Activated B cell treated with CpG ODN at 0.5 μM for 24 hours (primary cell): Measurements from ENCODE around the gene AK2. TPM values are rescaled to one million over a fixed set of nuclear protein-coding genes. Genes with fewer than 3 reads are reported as not detected.

ENCODE experiments used
- ATAC-seq: fragments of 200-7000 bp; cut with Tn5 transposase; one replicate; pipeline ENCODE4 v1.10.0; 2021; ENCODE audit warnings: low read depth, mild to moderate bottlenecking, moderate library complexity
- CTCF ChIA-PET: fragments of 350-600 bp; sonication (Branson Sonifier 250); formaldehyde crosslinking; loops from one replicate; lab custom pipeline; 2021; ENCODE audit warnings: antibody characterized with exemption; lab: Charles Lee
- POLR2A ChIA-PET: fragments of 350-600 bp; sonication (Branson Sonifier 250); formaldehyde crosslinking; loops from one replicate; lab custom pipeline; 2021; ENCODE audit warnings: antibody characterized with exemption; lab: Charles Lee
- DNase-seq: peaks from one replicate; pipeline ENCODE4 v3.0.0; 2022
- H3K27ac Mint-ChIP-seq: one replicate; pipeline ENCODE4 v1.8.0; 2020; ENCODE audit warnings: mixed read lengths
- H3K27me3 Mint-ChIP-seq: one replicate; pipeline ENCODE4 v1.8.0; 2021; ENCODE audit warnings: mixed read lengths
- H3K36me3 Mint-ChIP-seq: one replicate; pipeline ENCODE4 v1.8.0; 2021; ENCODE audit warnings: low read depth, mixed read lengths
- H3K4me1 Mint-ChIP-seq: one replicate; pipeline ENCODE4 v1.8.0; 2021; ENCODE audit warnings: mixed read lengths
- H3K4me3 Mint-ChIP-seq: one replicate; pipeline ENCODE4 v1.8.0; 2020; ENCODE audit warnings: mild to moderate bottlenecking, mixed read lengths
- H3K9me3 Mint-ChIP-seq: one replicate; pipeline ENCODE4 v1.8.0; 2020; ENCODE audit warnings: mixed read lengths
- CTCF ChIP-seq: fragments of 200-600 bp; IDR thresholded peaks from one replicate; pipeline ENCODE4 v1.8.0; 2022; ENCODE audit warnings: antibody characterized with exemption, mild to moderate bottlenecking
- intact Hi-C: fragments of 100-400 bp; cut with micrococcal nuclease; formaldehyde crosslinking; loops from one replicate; pipeline ENCODE4 v1.15.1; 2024
- total RNA-seq: library from RNA; stranded (reverse); gene quantifications from 2 replicates; pipeline ENCODE4 v1.2.3, GENCODE V29; 2022

The AK2 gene
- 156 and 162 TPM in 2 replicates for total RNA-seq

GRCh38 chr1:33036526-33037503 is at the start of gene AK2:
Gene AK2, minus strand, starts transcription at chr1:33036883. Its CDS starts 55 bp downstream, at chr1:33036828.
- ChIA-PET CTCF (no interaction called here), POLR2A (no interaction called here)
- Mint-ChIP-seq H3K27ac (peak within 1 kb of the TSS; percentile 84), H3K4me1 (peaks cover 46% of the 10 kb centered on the region), H3K9me3 (no peaks in the 10 kb centered on the region), H3K4me3 (peak within 1 kb of the TSS; percentile 97), H3K27me3 (no peaks in the 10 kb centered on the region), H3K36me3 (peaks cover 27% of the 10 kb centered on the region)
- ATAC-seq (peak; percentile 99), DNase-seq (peak; percentile 84)
- TF ChIP-seq CTCF: no peak
- intact Hi-C loops: loop anchor here (10.0 kb wide), 1 partner anchor 48 kb away; the partner anchor contains the start of gene AZIN2

GRCh38 chr1:33086384-33086850 is 49.7 kb upstream of the AK2 start:
- ChIA-PET POLR2A (interaction anchor here (0.6 kb wide), 1 partner anchor 393 kb away, joined by 3 read pairs; no protein-coding TSS in a partner anchor), CTCF (interaction anchor here (0.8 to 3.3 kb wide), 14 partner anchors 9 to 374 kb away, joined by 3 to 37 read pairs (median 4); no protein-coding TSS in a partner anchor)
- no peak for TF ChIP-seq CTCF
- no peak overlapping the region for H3K4me3 Mint-ChIP-seq
- no peaks in the 10 kb centered on the region for H3K36me3 Mint-ChIP-seq
- intact Hi-C loops: loop anchor here (1.0 to 10.0 kb wide), 6 partner anchors 52 to 566 kb away; partner anchors contain the start of gene AK2
- H3K4me1 Mint-ChIP-seq: peaks cover 31% of the 10 kb centered on the region
- ATAC-seq (peak; percentile 41), DNase-seq (peak; percentile 33)
- H3K27ac Mint-ChIP-seq: peak overlapping the region; percentile 1
- H3K27me3 Mint-ChIP-seq: peaks cover 3% of the 10 kb centered on the region
- H3K9me3 Mint-ChIP-seq: no peaks in the 10 kb centered on the region

- no peak for DNase-seq
- Mint-ChIP-seq H3K4me1 (peaks cover 38% of the 10 kb centered on the region), H3K9me3 (no peaks in the 10 kb centered on the region), H3K4me3 (no peak overlapping the region), H3K27me3 (peaks cover 3% of the 10 kb centered on the region), H3K36me3 (no peaks in the 10 kb centered on the region), H3K27ac (no peak overlapping the region)
- ATAC-seq: no peak
- ChIA-PET CTCF (interaction anchor here (1.0 to 1.5 kb wide), 5 partner anchors 30 to 193 kb away, joined by 3 to 7 read pairs (median 4); no protein-coding TSS in a partner anchor), POLR2A (no interaction called here)
- intact Hi-C loops: loop anchor here (10.0 kb wide), 1 partner anchor 51 kb away; the partner anchor contains the start of gene AK2
- no peak for TF ChIP-seq CTCF
Measured at GRCh38 chr1:33085332-33085731, 48.6 kb upstream of the AK2 start.

GRCh38 chr1:33082575-33083108 is 46.0 kb upstream of the AK2 start:
- CTCF ChIA-PET: interaction anchor here (0.6 to 1.3 kb wide), 3 partner anchors 124 to 210 kb away, joined by 3 read pairs; no protein-coding TSS in a partner anchor
- peaks cover 27% of the 10 kb centered on the region for H3K4me1 Mint-ChIP-seq
- H3K9me3 Mint-ChIP-seq: no peaks in the 10 kb centered on the region
- ATAC-seq (no peak), DNase-seq (no peak)
- peak overlapping the region; percentile 5 for H3K4me3 Mint-ChIP-seq
- H3K36me3 Mint-ChIP-seq: no peaks in the 10 kb centered on the region
- TF ChIP-seq CTCF: no peak
- H3K27ac Mint-ChIP-seq: no peak overlapping the region
- intact Hi-C loops: loop anchor here (10.0 kb wide), 1 partner anchor 48 kb away; the partner anchor contains the start of gene AK2
- POLR2A ChIA-PET: interaction anchor here (0.9 kb wide), 1 partner anchor 1777 kb away, joined by 3 read pairs; the partner anchor contains the start of gene SMIM12
- H3K27me3 Mint-ChIP-seq: peaks cover 3% of the 10 kb centered on the region
